ENCODE results near the gene PEBP1. TPM values are rescaled to one million over a fixed set of nuclear protein-coding genes. Genes with fewer than 3 reads are reported as not detected.

PEBP1 gene
- total and polyA plus RNA-seq, 2 of the 4 experiments (the other 2 are of a cell fraction), result 129 to 161 TPM

- Histone ChIP-seq H2AFZ (replicated peaks; ENCODE audit: low read length, poor library complexity) (no peak overlapping the region), H3K4me2 (ENCODE audit: low read depth, low read length) (no peak overlapping the region), H2AK5ac (ENCODE audit: low read depth, low read length) (no peak overlapping the region), H3K23ac (ENCODE audit: low read depth, low read length) (no peak overlapping the region; the same call in 1 of the 2 replicates), H2BK120ac (ENCODE audit: low read depth, low read length) (no peak overlapping the region), H3K9me1 (ENCODE audit: insufficient read depth, low read length) (peaks cover 6% of the 10 kb centered on the region), H3K9me3 (ENCODE audit: control insufficient read depth, insufficient read depth, low read length) (no peaks in the 10 kb centered on the region), H4K8ac (ENCODE audit: low read depth in 2 of 2, low read length in 2 of 2) (no peak overlapping the region), H3K4ac (ENCODE audit: low read depth, low read length) (no peak overlapping the region), H2BK15ac (ENCODE audit: low read depth, low read length) (no peak overlapping the region), H3K27me3 (ENCODE audit: control insufficient read depth, insufficient read depth, low read length) (no peaks in the 10 kb centered on the region), H3K4me3 (ENCODE audit: insufficient read depth, low read depth, low read length) (no peak overlapping the region), H4K91ac (ENCODE audit: insufficient read depth, low read depth, low read length) (no peak overlapping the region), H3K18ac (ENCODE audit: low read depth, low read length) (no peak overlapping the region), H3K56ac (ENCODE audit: extremely low read depth, insufficient read depth, low read length) (no peak overlapping the region), H2BK5ac (ENCODE audit: low read depth, low read length, poor library complexity, severe bottlenecking) (no peak overlapping the region), H3K14ac (replicated peaks; ENCODE audit: low read depth, low read length) (no peak overlapping the region), H4K20me1 (ENCODE audit: insufficient read depth, low read length) (peaks cover 4% of the 10 kb centered on the region; the same call in 1 of the 2 replicates), H2BK20ac (ENCODE audit: low read depth, low read length) (no peak overlapping the region), H3K36me3 (ENCODE audit: control insufficient read depth, insufficient read depth, low read length) (peaks cover 6% of the 10 kb centered on the region), H3K27ac (ENCODE audit: insufficient read depth, low read length) (no peak overlapping the region), H3K79me1 (ENCODE audit: low read depth in 1 of 2, low read length in 2 of 2) (peaks cover 11 to 36% of the 10 kb centered on the region in 2 experiments), H4K5ac (ENCODE audit: low read depth, low read length) (no peak overlapping the region), H3K9ac (ENCODE audit: low read depth, low read length) (no peak overlapping the region), H2AK9ac (replicated peaks; ENCODE audit: low read depth, low read length, poor library complexity) (no peak overlapping the region), H3K4me1 (ENCODE audit: control insufficient read depth, insufficient read depth, low read length) (no peaks in the 10 kb centered on the region)
- intact Hi-C loops (cut with micrococcal nuclease) (no loop called here), dilution Hi-C loops (cut with HindIII; ENCODE audit: low sequenced_read_pairs, unreplicated experiment) (no loop called here), in situ Hi-C loops (cut with MboI; ENCODE audit: low sequenced_read_pairs) (no loop called here)
- ATAC-seq (ENCODE audit: low read depth) (no peak), DNase-seq (no peak)
- WGBS, 2 experiments (ENCODE audit: extremely low coverage in 2 of 2, insufficient read length in 1 of 2), result no CpG with 5 or more reads among the region's 5 CpGs
- CTCF ChIA-PET, result interaction anchor here (0.6 to 6.3 kb wide), 2 partner anchors 40 to 191 kb away, joined by 7 to 65 read pairs; partner anchors contain the start of gene SUDS3
- no TSS peak for BruUV-seq (replicated peaks)
- POLR2A ChIA-PET (ENCODE audit: unreplicated experiment), result no interaction called here
- no peak for TF ChIP-seq RFX5 (IDR thresholded peaks at IDR 0.05; ENCODE audit: low read depth, low read length)
- TF ChIP-seq CHD1 (IDR thresholded peaks at IDR 0.05; ENCODE audit: low read depth, low read length), result no peak
- TF ChIP-seq SMC3 (IDR thresholded peaks at IDR 0.05; ENCODE audit: low read depth, low read length), result no peak
- TF ChIP-seq CEBPB (IDR thresholded peaks at IDR 0.05; ENCODE audit: low read depth, low read length), result no peak
- no peak for TF ChIP-seq ELK1 (IDR thresholded peaks at IDR 0.05; ENCODE audit: borderline replicate concordance, low read depth, low read length)
- TF ChIP-seq POLR2A (IDR thresholded peaks at IDR 0.05; ENCODE audit: low read depth, low read length), result no peak
- no peak for TF ChIP-seq MAFK (IDR thresholded peaks at IDR 0.05; ENCODE audit: low read depth, low read length)
- no peak for TF ChIP-seq FOS (IDR thresholded peaks at IDR 0.05; ENCODE audit: low read depth, low read length)
- TF ChIP-seq MAZ (IDR thresholded peaks at IDR 0.05; ENCODE audit: borderline replicate concordance, low read depth, low read length), result no peak
- TF ChIP-seq NFE2L2 (IDR thresholded peaks at IDR 0.05; ENCODE audit: low read depth, low read length), result no peak
- TF ChIP-seq MXI1 (IDR thresholded peaks at IDR 0.05; ENCODE audit: borderline replicate concordance, low read depth, low read length), result no peak
- TF ChIP-seq USF2 (IDR thresholded peaks at IDR 0.05; ENCODE audit: low read depth, low read length), result no peak
Observed at GRCh38 chr12:118185602-118186397, 49.9 kb downstream of the PEBP1 start.

All from IMR-90 (cell line).